SU-DHL-6 (cell line): ENCODE data around the gene TMIGD2.

Experiments
- H2AFZ ChIP-seq: fragments of 200-600 bp; sonication (generic); 2 replicates; pipeline ENCODE4 v1.6.1; 2014; ENCODE audit warnings: low read depth, mild to moderate bottlenecking, moderate library complexity, mixed read lengths, antibody characterized with exemption, low read length; ENCODE audit not compliant: severe bottlenecking
- H3F3A ChIP-seq: fragments of 200-600 bp; shearing (Covaris generic); 2 replicates; pipeline ENCODE4 v1.6.0; 2016; ENCODE audit warnings: antibody characterized with exemption, mild to moderate bottlenecking; ENCODE audit not compliant: insufficient read depth
- H3K27ac ChIP-seq: fragments of 200-600 bp; sonication (generic); 2 replicates; pipeline ENCODE4 v1.5.1; 2016; ENCODE audit warnings: low read depth, mild to moderate bottlenecking, low read length, moderate library complexity, mixed read lengths
- H3K27me3 ChIP-seq: fragments of 200-600 bp; sonication (generic), shearing (Covaris generic); 2 replicates; pipeline ENCODE4 v1.6.0; 2014; ENCODE audit warnings: mild to moderate bottlenecking, low read length
- H3K36me3 ChIP-seq: fragments of 200-600 bp; sonication (generic); 2 replicates; pipeline ENCODE4 v1.6.1; 2014; ENCODE audit warnings: mild to moderate bottlenecking, low read length, mixed read lengths
- H3K4me2 ChIP-seq: fragments of 300-600, 200-600 bp; shearing (Covaris generic), sonication (generic); 2 replicates; pipeline ENCODE4 v1.6.0; 2014; ENCODE audit warnings: low read length, low read depth, mild to moderate bottlenecking; ENCODE audit not compliant: poor library complexity, severe bottlenecking
- H3K4me3 ChIP-seq: fragments of 200-600 bp; sonication (generic); 2 replicates; pipeline ENCODE4 v1.5.1; 2014; ENCODE audit warnings: antibody characterized with exemption, low read length, mild to moderate bottlenecking, mixed read lengths; ENCODE audit not compliant: insufficient read depth, poor library complexity, severe bottlenecking
- H3K79me2 ChIP-seq: fragments of 200-600 bp; sonication (generic); 2 replicates; pipeline ENCODE4 v1.6.1; 2014; ENCODE audit warnings: mild to moderate bottlenecking, low read length, moderate library complexity; ENCODE audit not compliant: insufficient read depth
- H3K9ac ChIP-seq: fragments of 200-600 bp; sonication (generic); 2 replicates; pipeline ENCODE4 v1.7.0; 2014; ENCODE audit warnings: mild to moderate bottlenecking, low read length
- H3K9me2 ChIP-seq: fragments of 200-600 bp; sonication (generic); replicated peaks from 2 replicates; pipeline ENCODE4 v1.6.1; 2014; ENCODE audit warnings: low read length; ENCODE audit not compliant: insufficient read depth
- H3K9me3 ChIP-seq: fragments of 200-600 bp; sonication (generic); 2 replicates; pipeline ENCODE4 v1.6.1; 2014; ENCODE audit warnings: low read length, mixed read lengths; ENCODE audit not compliant: insufficient read depth
- H4K20me1 ChIP-seq: fragments of 200-600 bp; sonication (generic); 2 replicates; pipeline ENCODE4 v1.6.1; 2014; ENCODE audit warnings: low read depth, mild to moderate bottlenecking, antibody characterized with exemption, low read length, moderate library complexity, mixed read lengths
- EZH2phosphoT487 ChIP-seq: fragments of 200-600 bp; sonication (generic), shearing (Covaris generic); conservative IDR thresholded peaks from 2 replicates; pipeline ENCODE4 v1.6.1; 2018; ENCODE audit warnings: mild to moderate bottlenecking, antibody characterized with exemption, low read length, moderate library complexity, mixed read lengths
- TF ChIP-seq, protein P1 (sequence below): fragments of 200-600 bp; sonication (generic); IDR thresholded peaks from one replicate; pipeline ENCODE4 v1.5.1; 2017; ENCODE audit warnings: antibody characterized with exemption, mild to moderate bottlenecking, low read length, moderate library complexity; ENCODE audit not compliant: insufficient read depth, poor library complexity, severe bottlenecking

The TMIGD2 gene

DNA sequence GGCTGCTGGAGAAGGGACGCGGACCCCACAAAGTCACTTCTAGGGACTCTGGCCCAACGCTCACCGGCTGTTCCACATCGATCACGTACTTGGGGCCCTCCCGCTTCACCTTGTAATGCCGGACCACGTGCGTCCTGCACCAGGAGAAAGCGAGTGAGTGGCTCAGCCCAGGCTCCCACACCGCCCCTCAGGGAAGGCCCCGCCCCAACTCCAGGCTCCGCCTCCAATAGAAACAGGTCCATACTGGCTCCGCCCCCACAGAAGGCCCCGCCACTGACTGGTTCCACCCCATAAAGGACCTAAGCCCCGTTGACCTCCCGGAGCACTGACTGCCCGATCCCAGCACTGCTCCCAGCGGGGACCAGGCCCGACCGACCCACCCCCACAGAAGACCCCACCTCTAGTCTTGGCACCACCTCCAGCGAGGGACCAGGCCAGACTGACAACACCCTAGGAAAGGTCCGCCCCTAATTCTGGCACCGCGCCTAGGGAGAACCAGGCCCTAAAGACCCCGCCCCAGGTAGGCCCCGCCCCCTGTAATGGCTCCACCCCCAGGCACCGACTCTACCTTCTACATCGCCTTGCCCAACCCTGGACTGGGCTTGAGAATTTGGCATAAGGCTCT, 25.2 kb upstream of the TMIGD2 start:
- no peak overlapping the region for H3K9ac ChIP-seq
- H3K4me3 ChIP-seq, result no peak overlapping the region
- no peaks in the 10 kb centered on the region for H4K20me1 ChIP-seq
- H3F3A ChIP-seq, result no peaks in the 10 kb centered on the region
- no peak overlapping the region for H2AFZ ChIP-seq
- H3K36me3 ChIP-seq, result no peaks in the 10 kb centered on the region
- H3K27me3 ChIP-seq, result no peaks in the 10 kb centered on the region
- no peaks in the 10 kb centered on the region for H3K9me3 ChIP-seq
- H3K9me2 ChIP-seq, result no peaks in the 10 kb centered on the region
- H3K27ac ChIP-seq, result no peak overlapping the region
- H3K79me2 ChIP-seq, result no peaks in the 10 kb centered on the region
- H3K4me2 ChIP-seq, result no peak overlapping the region
- no peak for TF ChIP-seq EZH2phosphoT487
- TF ChIP-seq, protein P1, sequence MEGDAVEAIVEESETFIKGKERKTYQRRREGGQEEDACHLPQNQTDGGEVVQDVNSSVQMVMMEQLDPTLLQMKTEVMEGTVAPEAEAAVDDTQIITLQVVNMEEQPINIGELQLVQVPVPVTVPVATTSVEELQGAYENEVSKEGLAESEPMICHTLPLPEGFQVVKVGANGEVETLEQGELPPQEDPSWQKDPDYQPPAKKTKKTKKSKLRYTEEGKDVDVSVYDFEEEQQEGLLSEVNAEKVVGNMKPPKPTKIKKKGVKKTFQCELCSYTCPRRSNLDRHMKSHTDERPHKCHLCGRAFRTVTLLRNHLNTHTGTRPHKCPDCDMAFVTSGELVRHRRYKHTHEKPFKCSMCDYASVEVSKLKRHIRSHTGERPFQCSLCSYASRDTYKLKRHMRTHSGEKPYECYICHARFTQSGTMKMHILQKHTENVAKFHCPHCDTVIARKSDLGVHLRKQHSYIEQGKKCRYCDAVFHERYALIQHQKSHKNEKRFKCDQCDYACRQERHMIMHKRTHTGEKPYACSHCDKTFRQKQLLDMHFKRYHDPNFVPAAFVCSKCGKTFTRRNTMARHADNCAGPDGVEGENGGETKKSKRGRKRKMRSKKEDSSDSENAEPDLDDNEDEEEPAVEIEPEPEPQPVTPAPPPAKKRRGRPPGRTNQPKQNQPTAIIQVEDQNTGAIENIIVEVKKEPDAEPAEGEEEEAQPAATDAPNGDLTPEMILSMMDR, result no peak

DNA sequence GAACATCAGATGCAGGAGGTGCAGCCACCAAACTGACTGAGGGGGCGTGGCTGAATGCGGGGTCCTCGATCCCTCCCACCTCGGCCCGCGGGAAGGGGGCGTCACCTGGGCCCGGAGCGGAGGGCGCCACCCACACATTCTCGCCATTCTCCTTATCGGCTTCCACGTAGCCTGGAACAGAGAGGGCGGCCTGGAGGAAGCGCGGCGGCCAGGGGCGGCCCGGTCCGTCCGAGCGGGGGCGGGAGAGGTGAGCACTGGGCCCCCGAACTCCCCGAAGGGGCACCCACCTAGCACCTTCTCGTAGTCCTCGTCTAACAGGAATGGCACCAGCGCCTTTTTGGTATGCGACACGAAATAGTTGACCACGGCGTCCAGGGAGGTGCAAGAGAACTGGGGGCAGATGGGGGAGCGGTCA, 24.7 kb upstream of the TMIGD2 start:
- H3K36me3 ChIP-seq, result no peaks in the 10 kb centered on the region
- H3F3A ChIP-seq, result no peaks in the 10 kb centered on the region
- H3K9ac ChIP-seq, result no peak overlapping the region
- no peaks in the 10 kb centered on the region for H3K9me2 ChIP-seq
- H3K27ac ChIP-seq, result no peak overlapping the region
- no peaks in the 10 kb centered on the region for H3K27me3 ChIP-seq
- TF ChIP-seq, protein P1, result no peak
- no peak for TF ChIP-seq EZH2phosphoT487
- H2AFZ ChIP-seq, result no peak overlapping the region
- H4K20me1 ChIP-seq, result no peaks in the 10 kb centered on the region
- H3K9me3 ChIP-seq, result no peaks in the 10 kb centered on the region
- H3K4me3 ChIP-seq, result no peak overlapping the region
- H3K4me2 ChIP-seq, result no peak overlapping the region
- H3K79me2 ChIP-seq, result no peaks in the 10 kb centered on the region

DNA sequence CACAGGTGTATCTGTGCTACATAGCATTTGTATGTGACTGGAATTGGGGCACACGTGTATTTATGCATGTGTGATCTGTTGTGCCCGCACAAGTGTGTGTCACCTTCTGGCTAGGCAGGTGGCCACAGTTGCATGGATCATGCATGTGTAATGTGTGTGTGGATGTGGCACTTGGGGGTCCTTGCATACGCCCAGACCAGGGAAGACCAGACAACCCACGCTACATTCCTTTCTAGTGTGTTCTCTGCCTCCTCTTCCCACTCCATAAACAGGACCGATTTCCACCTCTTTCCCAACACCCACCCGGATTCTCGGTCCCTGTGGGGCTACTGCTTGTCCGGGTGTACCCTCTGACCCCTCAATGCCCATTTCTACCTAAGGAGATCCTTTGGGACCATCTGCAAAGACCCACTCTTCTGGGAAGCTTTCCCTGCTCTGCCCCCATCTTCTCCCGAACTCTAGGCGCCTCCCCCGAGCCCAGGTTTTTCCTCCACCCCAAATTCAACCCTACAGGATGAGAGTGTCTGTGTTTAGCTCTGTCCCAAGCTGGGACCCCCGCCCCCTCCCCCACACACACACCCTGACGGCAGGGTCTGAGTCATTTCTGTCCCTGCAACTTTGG, 24.1 kb upstream of the TMIGD2 start:
- H3K9me3 ChIP-seq, result no peaks in the 10 kb centered on the region
- no peaks in the 10 kb centered on the region for H3K79me2 ChIP-seq
- no peak overlapping the region for H2AFZ ChIP-seq
- H3F3A ChIP-seq, result no peaks in the 10 kb centered on the region
- no peaks in the 10 kb centered on the region for H4K20me1 ChIP-seq
- no peak overlapping the region for H3K27ac ChIP-seq
- no peak overlapping the region for H3K4me3 ChIP-seq
- H3K36me3 ChIP-seq, result no peaks in the 10 kb centered on the region
- H3K4me2 ChIP-seq, result no peak overlapping the region
- H3K9ac ChIP-seq, result no peak overlapping the region
- H3K9me2 ChIP-seq, result no peaks in the 10 kb centered on the region
- no peaks in the 10 kb centered on the region for H3K27me3 ChIP-seq
- TF ChIP-seq, protein P1, result no peak
- no peak for TF ChIP-seq EZH2phosphoT487
